HFFc6 (cell line): ENCODE data around the gene TTC33. TPM values are rescaled to one million over a fixed set of nuclear protein-coding genes. Genes with fewer than 3 reads are reported as not detected.

Source experiments
- DNase-seq: peaks from one replicate; pipeline ENCODE4 v3.0.0-alpha.2; 2018
- H3K27ac Mint-ChIP-seq: 2 replicates; pipeline ENCODE4 v1.8.0; 2020; ENCODE audit warnings: mild to moderate bottlenecking, mixed read lengths
- H3K27me3 Mint-ChIP-seq: 2 replicates; pipeline ENCODE4 v1.8.0; 2021; ENCODE audit warnings: mild to moderate bottlenecking, moderate library complexity, mixed read lengths; ENCODE audit not compliant: insufficient read depth
- H3K36me3 Mint-ChIP-seq: 2 replicates; pipeline ENCODE4 v1.8.0; 2021; ENCODE audit warnings: low read depth, mixed read lengths
- H3K4me1 Mint-ChIP-seq: 2 replicates; pipeline ENCODE4 v1.8.0; 2020; ENCODE audit warnings: low read depth, mixed read lengths
- H3K4me3 Mint-ChIP-seq: 2 replicates; pipeline ENCODE4 v1.8.0; 2020; ENCODE audit warnings: mild to moderate bottlenecking, moderate library complexity, mixed read lengths
- H3K9me3 Mint-ChIP-seq: 2 replicates; pipeline ENCODE4 v1.8.0; 2020; ENCODE audit warnings: mild to moderate bottlenecking, mixed read lengths
- total RNA-seq, 6 experiments: library from RNA; stranded (reverse); fragmentation: NEBNext Ultra II Directional; extraction: Animal tissue kit (Norgen Biotek cat#: 25700); gene quantifications; 2 replicates in 1 of 6; 3 replicates in 5 of 6; pipeline ENCODE4 v1.2.3, GENCODE V29; 2021
- TF ChIP-seq, protein P1 (sequence below): fragments of 200-600 bp; sonication (generic); IDR thresholded peaks from 2 replicates; pipeline ENCODE4 v1.5.0; 2021; ENCODE audit warnings: antibody characterized with exemption, mild to moderate bottlenecking

TTC33 gene
- total RNA-seq, 6 experiments from 2014 or later: 8.6 to 11.3 (median 9.8) TPM

DNA sequence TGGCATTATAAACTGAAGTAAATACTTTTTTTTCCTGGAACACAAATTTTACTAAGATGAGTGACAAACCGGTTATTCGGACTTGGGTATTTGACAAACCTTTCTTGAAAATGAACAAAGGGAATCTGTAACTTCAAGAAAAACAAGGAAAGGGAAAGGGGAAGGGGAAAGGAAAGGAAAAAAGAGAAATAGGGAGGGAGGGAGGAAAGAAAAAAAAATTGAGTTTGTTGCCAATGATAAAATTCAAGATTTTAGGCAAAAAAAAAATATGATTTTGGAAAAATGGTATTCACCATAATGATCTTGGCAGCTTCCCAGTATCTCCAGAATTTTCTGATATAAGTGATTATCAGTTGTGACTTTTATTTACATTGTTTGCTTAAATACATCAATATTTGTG is 1.6 kb upstream of the TTC33 start:
- Mint-ChIP-seq H3K4me1 (peaks cover 8% of the 10 kb centered on the region), H3K9me3 (no peaks in the 10 kb centered on the region), H3K36me3 (peaks cover 24% of the 10 kb centered on the region), H3K4me3 (no peak overlapping the region), H3K27ac (no peak overlapping the region), H3K27me3 (no peaks in the 10 kb centered on the region; the same call in 1 of the 2 replicates)
- TF ChIP-seq, protein P1, sequence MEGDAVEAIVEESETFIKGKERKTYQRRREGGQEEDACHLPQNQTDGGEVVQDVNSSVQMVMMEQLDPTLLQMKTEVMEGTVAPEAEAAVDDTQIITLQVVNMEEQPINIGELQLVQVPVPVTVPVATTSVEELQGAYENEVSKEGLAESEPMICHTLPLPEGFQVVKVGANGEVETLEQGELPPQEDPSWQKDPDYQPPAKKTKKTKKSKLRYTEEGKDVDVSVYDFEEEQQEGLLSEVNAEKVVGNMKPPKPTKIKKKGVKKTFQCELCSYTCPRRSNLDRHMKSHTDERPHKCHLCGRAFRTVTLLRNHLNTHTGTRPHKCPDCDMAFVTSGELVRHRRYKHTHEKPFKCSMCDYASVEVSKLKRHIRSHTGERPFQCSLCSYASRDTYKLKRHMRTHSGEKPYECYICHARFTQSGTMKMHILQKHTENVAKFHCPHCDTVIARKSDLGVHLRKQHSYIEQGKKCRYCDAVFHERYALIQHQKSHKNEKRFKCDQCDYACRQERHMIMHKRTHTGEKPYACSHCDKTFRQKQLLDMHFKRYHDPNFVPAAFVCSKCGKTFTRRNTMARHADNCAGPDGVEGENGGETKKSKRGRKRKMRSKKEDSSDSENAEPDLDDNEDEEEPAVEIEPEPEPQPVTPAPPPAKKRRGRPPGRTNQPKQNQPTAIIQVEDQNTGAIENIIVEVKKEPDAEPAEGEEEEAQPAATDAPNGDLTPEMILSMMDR: no peak
- DNase-seq: no peak

DNA sequence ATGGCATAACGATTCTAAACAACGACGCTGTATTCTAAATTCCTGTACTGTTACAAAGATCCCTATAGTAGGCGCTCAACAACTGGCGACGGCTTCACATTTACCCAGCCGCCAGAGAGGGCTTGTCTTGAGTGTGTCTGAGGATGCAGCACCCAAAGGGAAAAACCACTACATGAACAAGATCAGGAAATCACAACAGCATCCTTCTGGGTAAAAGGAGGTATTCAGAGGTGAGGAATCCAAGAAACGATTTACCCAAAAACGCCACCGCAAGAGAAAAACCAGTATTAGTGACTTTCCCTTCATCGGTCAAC is 711 bp downstream of the TTC33 start:
- no peaks in the 10 kb centered on the region for H3K9me3 Mint-ChIP-seq
- H3K4me1 Mint-ChIP-seq: peaks cover 7% of the 10 kb centered on the region; the same call in 1 of the 2 replicates
- no peak overlapping the region for H3K27ac Mint-ChIP-seq
- no peaks in the 10 kb centered on the region; the same call in 1 of the 2 replicates for H3K27me3 Mint-ChIP-seq
- DNase-seq: peak; percentile 78
- peaks cover 29% of the 10 kb centered on the region for H3K36me3 Mint-ChIP-seq
- H3K4me3 Mint-ChIP-seq: no peak overlapping the region
- TF ChIP-seq, protein P1: peak; percentile 74

DNA sequence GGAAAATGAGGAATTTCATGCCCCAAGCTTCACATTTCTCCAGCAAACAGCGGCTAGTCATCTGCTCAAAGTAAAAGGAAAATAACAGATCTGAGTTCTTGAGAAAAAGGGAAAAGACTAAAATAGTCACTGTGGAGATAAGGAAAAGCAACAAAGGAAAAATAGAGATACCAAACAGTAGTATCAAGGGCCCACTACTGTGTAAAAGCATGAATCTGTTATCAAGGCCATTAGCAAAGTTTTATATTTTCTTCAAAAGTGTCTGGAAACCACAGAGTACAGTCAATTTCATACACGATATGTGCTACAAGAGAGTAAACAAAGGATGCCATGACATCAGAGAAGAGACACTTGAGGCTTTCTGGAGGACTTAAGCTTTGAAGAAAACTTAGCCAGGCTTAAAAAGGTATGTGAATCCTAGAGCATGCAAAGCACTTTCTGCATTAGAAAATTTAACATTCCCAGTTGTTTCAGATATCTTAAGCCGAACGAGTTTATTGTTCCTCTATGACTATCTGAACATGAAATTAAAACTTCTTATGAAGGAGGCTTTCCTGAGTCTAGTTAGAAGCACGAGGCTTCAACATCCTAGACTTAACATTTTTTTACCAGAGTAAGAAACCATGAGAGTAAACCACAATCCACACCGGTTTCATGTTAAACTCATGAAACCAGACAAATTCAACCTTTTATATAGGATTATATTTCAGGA is 1.2 kb downstream of the TTC33 start:
- Mint-ChIP-seq H3K27ac (no peak overlapping the region), H3K36me3 (peaks cover 29% of the 10 kb centered on the region), H3K9me3 (no peaks in the 10 kb centered on the region), H3K27me3 (no peaks in the 10 kb centered on the region; the same call in 1 of the 2 replicates), H3K4me3 (no peak overlapping the region), H3K4me1 (peaks cover 7% of the 10 kb centered on the region; the same call in 1 of the 2 replicates)
- TF ChIP-seq, protein P1: no peak
- peak; percentile 11 for DNase-seq

DNA sequence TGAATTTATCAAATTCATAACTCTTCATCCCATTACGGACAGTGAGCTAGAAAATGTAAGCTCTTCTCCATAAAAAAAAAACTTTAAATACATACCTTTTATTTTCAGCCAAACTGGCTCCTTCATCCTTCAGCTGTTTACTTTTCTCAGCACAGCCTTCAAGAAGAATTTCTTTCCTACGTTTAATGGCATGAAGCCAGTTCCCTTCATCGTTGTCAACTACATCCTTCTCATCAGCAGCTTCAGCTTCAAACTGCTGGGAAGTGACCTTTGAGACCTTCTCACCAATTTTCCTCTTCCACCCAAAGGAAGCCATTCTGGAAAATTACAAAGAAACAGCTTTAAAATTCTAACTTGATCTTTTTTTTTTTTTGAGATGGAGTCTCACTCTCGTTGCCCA is 9.1 kb downstream of the TTC33 start:
- no peak overlapping the region for H3K4me3 Mint-ChIP-seq
- TF ChIP-seq, protein P1: no peak
- no peaks in the 10 kb centered on the region for H3K9me3 Mint-ChIP-seq
- H3K36me3 Mint-ChIP-seq: peaks cover 16% of the 10 kb centered on the region; the same call in 1 of the 2 replicates
- no peak for DNase-seq
- H3K4me1 Mint-ChIP-seq: peaks cover 15% of the 10 kb centered on the region
- H3K27me3 Mint-ChIP-seq: no peaks in the 10 kb centered on the region; the same call in 1 of the 2 replicates
- H3K27ac Mint-ChIP-seq: no peak overlapping the region

DNA sequence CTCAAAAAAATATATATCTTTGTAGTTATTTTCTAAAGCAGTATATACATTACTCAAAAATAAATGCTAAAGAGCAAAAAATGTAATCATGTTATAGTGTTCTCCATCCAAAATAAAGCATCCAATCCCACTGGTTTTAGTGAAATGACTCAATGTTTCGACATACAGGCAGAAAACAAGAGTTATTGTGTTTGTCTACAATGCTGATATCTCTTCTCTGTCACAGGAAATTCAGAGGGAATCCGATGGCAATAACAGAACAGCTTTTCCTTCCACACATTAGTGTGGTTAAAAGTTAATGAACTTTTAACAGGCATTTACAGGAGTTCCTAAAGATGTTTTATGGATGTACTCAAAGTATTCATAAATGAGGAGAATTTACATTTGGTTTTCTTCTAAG is 12.0 kb downstream of the TTC33 start:
- no peaks in the 10 kb centered on the region; the same call in 1 of the 2 replicates for H3K27me3 Mint-ChIP-seq
- no peaks in the 10 kb centered on the region for H3K9me3 Mint-ChIP-seq
- DNase-seq: no peak
- H3K4me1 Mint-ChIP-seq: peaks cover 15% of the 10 kb centered on the region
- no peak overlapping the region for H3K4me3 Mint-ChIP-seq
- no peak overlapping the region for H3K27ac Mint-ChIP-seq
- TF ChIP-seq, protein P1: no peak
- H3K36me3 Mint-ChIP-seq: peaks cover 25% of the 10 kb centered on the region
